Measurements from ENCODE around the gene OPN3.

- TF ChIP-seq, protein P1, sequence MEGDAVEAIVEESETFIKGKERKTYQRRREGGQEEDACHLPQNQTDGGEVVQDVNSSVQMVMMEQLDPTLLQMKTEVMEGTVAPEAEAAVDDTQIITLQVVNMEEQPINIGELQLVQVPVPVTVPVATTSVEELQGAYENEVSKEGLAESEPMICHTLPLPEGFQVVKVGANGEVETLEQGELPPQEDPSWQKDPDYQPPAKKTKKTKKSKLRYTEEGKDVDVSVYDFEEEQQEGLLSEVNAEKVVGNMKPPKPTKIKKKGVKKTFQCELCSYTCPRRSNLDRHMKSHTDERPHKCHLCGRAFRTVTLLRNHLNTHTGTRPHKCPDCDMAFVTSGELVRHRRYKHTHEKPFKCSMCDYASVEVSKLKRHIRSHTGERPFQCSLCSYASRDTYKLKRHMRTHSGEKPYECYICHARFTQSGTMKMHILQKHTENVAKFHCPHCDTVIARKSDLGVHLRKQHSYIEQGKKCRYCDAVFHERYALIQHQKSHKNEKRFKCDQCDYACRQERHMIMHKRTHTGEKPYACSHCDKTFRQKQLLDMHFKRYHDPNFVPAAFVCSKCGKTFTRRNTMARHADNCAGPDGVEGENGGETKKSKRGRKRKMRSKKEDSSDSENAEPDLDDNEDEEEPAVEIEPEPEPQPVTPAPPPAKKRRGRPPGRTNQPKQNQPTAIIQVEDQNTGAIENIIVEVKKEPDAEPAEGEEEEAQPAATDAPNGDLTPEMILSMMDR (IDR thresholded peaks at IDR 0.05; ENCODE audit: borderline replicate concordance, extremely low read depth, low read length, poor library complexity, severe bottlenecking), result no peak
- TF ChIP-seq EZH2 (IDR thresholded peaks at IDR 0.05; ENCODE audit: borderline replicate concordance, low read depth, low read length, severe bottlenecking), result no peak
Observed at GRCh38 chr1:241678536-241678935, 38.4 kb upstream of the OPN3 start.
